ENCODE results near the gene GPER1.

Gene GPER1

GRCh38 chr7:1053816-1054370 lies 34.0 kb upstream of the GPER1 start:
- DNase-seq (ENCODE audit: low spot score): no peak

- peak; percentile 68 for DNase-seq (ENCODE audit: low spot score)
Observed at GRCh38 chr7:1054438-1054837, 33.5 kb upstream of the GPER1 start.

- DNase-seq (ENCODE audit: low spot score): peak; percentile 74
Observed at GRCh38 chr7:1054861-1055450, 33.0 kb upstream of the GPER1 start.

GRCh38 chr7:1055491-1055955 lies 32.4 kb upstream of the GPER1 start:
- DNase-seq (ENCODE audit: low spot score): no peak

GRCh38 chr7:1055956-1056784 lies 31.7 kb upstream of the GPER1 start:
- no peak for DNase-seq (ENCODE audit: low spot score)

GRCh38 chr7:1056785-1057410 lies 31.0 kb upstream of the GPER1 start:
- DNase-seq (ENCODE audit: low spot score): no peak

- no peak for DNase-seq (ENCODE audit: low spot score)
Observed at GRCh38 chr7:1057416-1058291, 30.3 kb upstream of the GPER1 start.

GRCh38 chr7:1058311-1058710 lies 29.6 kb upstream of the GPER1 start:
- no peak for DNase-seq (ENCODE audit: low spot score)

GRCh38 chr7:1058821-1059199 lies 29.1 kb upstream of the GPER1 start:
- DNase-seq (ENCODE audit: low spot score): peak; percentile 52

GRCh38 chr7:1059200-1060091 lies 28.5 kb upstream of the GPER1 start:
- no peak for DNase-seq (ENCODE audit: low spot score)

- DNase-seq (ENCODE audit: low spot score): no peak
Observed at GRCh38 chr7:1060315-1061072, 27.4 kb upstream of the GPER1 start.

- DNase-seq (ENCODE audit: low spot score): no peak
Observed at GRCh38 chr7:1061180-1061579, 26.7 kb upstream of the GPER1 start.

GRCh38 chr7:1062296-1063294 lies 25.3 kb upstream of the GPER1 start:
- DNase-seq (ENCODE audit: low spot score): no peak

GRCh38 chr7:1063361-1063760 lies 24.6 kb upstream of the GPER1 start:
- no peak for DNase-seq (ENCODE audit: low spot score)

GRCh38 chr7:1064581-1064980 lies 23.3 kb upstream of the GPER1 start:
- DNase-seq (ENCODE audit: low spot score): no peak

- no peak for DNase-seq (ENCODE audit: low spot score)
Observed at GRCh38 chr7:1065263-1065584, 22.7 kb upstream of the GPER1 start.

GRCh38 chr7:1065585-1066241 lies 22.2 kb upstream of the GPER1 start:
- peak; percentile 62 for DNase-seq (ENCODE audit: low spot score)

GRCh38 chr7:1066242-1066588 lies 21.7 kb upstream of the GPER1 start:
- DNase-seq (ENCODE audit: low spot score): no peak

- DNase-seq (ENCODE audit: low spot score): no peak
Observed at GRCh38 chr7:1068013-1068412, 19.9 kb upstream of the GPER1 start.

Data from pons (tissue), 1 donor.